Measurements from ENCODE around the gene TUNAR.

The TUNAR gene

DNA sequence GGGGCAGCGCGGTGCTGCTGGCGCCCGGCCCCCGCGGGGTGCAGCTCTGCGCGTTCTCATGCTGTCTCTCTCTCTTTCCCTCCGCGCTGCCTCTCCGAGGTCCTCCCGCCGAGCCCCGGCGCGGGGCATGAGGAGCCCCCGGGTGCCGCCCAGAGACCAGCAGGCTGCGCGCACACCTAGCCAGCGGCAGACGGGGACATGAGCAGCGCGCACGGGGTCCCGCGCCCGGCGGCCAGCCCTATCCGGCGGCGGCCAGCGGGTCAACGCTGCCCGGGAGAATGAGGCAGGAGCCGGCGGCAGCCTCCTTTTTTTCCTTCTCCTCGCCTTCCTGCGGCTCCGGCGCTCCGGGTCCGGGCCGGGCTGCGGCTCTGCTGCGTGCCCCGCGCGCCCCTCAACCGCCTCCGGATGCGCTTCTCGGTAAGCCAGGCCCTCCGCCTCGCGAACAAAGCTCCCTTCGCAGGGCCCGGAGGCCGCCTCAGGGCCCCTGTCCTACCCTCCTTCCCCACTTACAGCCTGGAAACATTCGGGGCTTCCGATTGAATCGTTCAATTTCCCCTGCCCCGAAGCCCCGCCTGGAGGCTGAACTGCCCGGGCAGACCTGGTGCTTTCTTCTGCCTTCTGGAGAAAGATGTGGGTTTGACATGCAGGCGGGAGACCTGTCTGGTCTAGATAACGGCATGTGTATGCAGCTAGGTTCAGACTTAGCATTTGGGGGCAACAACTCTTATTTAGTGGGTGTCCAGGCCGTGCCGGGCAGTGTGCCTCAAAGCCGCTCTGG lies at the start of gene TUNAR:
TUNAR (plus strand) TSS at position 72 of the 778 bp plus-strand sequence.
- peak; percentile 57 for DNase-seq

DNA sequence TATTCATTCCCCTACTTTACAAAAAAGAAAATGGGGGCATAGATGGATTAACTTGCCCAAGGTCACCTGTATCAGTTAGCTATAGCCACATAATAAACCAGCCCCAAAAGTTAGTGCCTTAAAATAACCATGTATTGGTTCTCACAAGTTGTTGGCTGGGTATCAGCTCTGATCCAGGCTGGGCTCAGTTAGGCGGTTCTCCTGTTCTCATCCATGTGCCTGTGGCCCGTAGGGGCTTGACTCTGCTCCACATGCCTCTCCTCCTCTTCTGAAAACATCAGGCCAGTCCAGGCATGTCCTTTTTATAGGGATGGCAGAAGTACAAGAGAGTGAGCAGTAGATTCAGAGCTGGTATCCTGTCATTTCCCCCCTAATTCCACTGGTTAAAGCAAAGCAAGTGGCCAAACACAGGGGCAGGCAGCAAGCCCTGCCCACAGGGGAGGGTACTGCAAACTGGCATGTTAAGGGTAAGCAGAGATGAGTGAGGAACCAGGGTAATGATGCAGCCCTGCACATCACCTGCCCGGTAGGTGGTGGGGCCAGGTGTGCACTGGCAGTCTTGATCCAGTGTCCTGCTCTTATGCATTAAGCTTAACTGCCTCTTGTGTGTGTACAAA lies 47.9 kb upstream of the TUNAR start:
- no peak for DNase-seq

DNA sequence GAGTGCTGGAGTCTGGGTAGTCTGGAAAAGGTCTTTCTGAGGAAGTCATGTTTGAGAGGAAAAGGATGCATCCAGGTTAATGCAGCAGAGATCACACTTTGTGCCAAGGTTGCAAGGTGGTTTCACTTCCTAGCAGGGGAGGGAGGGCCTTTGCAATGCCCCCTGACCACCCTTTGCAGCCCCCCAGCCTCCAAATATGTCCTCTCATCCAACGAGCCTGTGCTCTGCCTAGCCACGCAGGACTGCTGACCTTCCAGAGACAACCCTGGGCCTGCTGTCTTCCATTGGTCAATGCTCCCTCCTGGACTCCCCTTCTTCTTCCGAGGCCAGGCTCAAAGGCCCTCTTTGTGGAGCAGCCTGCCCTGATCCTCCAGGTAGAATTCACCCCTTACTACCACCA lies 47.3 kb upstream of the TUNAR start:
- no peak for DNase-seq

DNA sequence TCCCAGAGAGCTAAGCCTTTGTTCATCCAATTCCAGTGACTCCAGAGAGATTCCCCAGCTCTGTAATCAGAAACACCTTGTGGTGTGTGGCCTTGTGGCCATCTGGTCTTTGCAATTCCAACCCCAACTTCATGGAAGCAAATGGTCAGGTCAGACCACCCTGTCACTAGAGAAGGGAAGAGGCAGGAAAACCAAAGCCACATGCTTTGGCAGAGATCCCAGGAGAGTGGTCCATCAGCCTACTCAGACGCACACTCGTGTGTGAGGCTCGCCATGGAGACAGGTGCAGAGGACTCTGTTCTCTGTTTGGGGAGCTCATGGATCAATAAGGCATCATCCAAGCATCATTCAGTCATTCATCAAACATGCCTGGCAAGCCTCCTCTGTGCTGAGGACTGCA lies 46.2 kb upstream of the TUNAR start:
- no peak for DNase-seq

DNA sequence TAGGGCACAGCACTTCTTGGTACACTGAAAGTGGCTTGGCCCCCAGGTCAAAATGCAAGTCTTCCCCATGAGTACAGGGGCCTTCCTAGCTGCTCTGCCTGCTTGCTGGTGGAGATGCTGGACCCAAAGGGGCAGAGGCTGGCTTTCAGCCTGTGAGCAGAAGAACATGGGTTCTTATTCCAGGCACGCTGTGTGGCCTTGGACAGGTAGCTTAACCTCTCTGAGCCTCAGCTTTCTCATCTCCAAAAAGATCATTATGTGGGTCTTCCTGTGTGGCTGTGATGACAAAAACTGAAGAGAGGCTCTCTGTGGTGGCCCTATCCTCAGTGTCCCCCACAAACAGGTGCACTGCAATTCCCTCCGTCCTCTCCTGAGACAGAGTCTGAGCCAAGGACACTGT lies 45.6 kb upstream of the TUNAR start:
- DNase-seq, result no peak

DNA sequence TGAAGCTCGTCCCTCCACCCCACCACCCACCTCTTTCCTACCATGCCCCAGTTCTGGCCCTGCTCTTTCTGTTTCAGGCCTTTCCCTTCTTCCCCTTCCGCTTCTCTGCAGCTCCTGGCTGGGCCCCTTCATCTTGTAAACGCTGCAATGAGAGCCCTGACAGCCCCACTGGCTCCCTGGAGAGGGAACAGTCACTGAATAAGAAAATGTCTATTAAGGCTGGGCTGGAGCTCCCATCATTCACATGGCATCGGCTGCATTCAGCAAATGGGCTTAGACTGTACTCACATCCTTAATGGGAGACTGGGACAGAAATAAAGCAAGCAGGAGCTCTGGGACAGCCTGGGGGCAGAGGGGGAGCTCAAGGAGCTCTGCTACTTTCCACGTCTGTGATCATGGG lies 45.2 kb upstream of the TUNAR start:
- no peak for DNase-seq

DNA sequence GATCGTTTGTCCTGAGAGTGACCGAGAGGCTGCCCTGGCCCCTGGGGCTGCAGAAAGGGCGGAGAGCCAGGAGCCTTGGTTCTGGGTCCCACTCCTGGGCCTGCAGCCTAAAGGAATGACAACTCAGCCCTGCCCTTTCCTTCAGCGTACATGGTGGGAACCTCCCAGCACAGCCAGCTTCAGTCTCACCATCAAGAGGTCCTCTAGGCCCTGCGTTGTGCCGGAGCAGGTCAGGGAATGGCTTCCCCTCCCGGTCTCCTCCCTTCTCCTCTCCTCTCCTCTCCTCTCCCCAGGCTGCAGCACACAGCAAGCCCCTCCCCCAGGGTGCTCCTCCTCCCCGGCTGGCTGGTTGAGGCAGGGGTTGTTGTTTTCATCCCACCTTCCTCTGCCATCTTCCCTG lies 44.6 kb upstream of the TUNAR start:
- DNase-seq, result no peak

DNA sequence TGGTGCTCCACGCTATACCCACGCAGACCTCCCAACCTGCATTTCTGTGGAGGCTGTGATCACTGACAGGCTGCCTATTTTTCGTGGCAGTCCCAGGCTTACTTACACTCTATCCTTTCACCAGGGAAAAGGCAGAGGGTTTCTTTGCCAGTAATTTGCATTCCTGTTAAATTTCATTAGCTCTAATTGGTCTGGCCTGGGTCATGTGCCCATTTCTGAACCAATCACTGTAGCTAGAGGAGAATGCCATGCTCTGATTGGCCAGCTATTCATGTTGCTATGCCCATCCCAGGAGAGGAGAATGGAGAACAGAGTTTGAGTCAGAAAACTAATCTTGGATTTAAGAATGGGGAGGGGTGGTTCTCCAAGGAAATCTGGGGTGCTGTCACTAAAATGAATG lies 43.2 kb upstream of the TUNAR start:
- DNase-seq, result no peak

DNA sequence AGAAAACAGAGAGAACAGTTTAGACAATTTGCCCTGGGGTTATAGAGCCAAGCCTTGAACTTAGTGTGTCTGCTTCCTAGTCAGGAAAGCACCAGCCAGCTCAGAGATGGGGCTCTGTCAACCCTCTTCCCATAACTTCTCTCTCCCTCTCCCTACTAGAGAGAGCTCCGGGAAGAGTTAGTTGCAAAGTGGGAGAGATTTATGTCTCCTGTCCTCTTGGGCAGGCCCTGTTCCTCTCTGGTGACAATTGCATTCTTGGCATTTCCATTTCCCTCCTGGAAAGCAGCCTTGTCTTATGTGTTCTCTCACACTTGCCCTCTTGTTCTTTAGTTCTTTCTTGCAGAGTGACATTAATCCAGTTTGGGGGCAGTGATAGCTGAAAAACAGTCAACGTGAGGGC lies 42.1 kb upstream of the TUNAR start:
- DNase-seq, result no peak

DNA sequence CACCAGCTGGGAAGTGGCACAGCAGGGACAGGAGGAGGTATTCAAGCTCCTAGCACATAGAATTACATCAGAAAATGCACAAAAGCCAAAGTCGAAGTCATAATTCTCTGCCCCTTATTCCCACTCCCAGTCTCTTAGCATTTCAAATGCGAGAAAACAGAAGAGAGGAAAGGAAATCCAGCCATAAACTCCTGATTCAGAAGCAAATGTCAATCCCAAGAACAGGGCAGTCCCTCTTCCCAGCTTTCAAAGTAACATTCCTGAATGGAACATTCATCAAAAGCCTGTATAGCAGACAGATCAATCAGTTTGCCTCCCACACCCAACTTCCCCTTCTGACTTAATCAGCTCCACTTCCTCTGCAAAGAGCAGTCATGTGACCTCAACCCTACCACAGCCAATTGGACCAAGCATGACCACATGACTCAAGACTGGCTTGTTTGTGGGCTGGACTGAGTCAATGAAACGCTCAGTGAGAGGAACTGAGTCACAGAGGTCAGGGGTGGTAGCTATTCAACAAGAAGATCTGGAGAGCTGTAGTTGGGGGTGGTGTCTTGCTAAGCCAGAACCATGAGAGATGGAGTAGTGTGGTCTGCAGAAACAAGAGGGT lies 41.4 kb upstream of the TUNAR start:
- no peak for DNase-seq

DNA sequence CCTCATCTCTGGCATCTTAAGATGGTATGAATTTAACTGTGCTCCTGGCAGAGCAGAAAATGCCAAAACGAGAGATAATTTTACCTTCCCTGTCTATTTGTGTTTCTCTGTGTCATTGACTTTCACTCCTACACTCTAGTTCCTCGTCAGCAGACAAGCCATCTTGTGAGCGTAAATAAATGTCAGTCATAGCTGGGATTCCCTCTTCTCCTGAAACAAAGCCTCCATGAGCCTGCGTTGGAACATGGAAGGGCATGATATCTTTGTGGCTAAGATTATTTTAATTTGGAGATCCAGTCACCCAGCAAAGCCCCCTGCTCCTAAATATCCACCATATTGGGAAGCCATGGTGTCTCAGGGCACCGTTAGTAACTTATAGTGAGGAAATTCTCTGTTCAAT lies 37.8 kb upstream of the TUNAR start:
- no peak for DNase-seq

DNA sequence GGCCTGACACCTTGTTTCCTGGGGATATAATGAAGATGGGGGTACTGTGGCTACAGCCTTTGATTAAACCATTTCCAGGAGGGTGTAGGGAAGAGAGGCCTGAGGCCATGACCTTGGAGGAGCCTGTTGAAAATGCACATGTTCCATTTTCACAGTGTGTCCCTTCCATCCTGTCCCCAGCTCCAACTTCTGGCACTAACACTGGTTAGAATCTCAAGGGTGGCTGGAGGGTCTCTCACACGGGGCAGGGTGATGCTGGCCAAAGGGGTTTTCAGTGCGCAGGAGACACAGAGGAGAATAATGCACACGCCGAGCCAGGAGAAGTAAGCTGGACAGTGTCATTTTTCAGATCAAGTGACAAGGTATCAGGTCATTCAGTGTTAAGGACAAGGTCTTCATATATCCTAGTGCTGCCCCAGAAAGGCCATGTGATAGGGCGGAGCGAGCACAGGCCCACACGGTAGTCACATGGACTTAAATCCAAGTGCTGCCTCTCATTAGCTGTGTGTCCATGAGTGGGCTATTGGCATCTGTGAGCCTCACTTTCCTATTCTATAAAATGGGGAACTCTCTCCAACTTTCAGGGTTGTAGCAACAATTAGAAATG lies 36.4 kb upstream of the TUNAR start:
- no peak for DNase-seq

DNA sequence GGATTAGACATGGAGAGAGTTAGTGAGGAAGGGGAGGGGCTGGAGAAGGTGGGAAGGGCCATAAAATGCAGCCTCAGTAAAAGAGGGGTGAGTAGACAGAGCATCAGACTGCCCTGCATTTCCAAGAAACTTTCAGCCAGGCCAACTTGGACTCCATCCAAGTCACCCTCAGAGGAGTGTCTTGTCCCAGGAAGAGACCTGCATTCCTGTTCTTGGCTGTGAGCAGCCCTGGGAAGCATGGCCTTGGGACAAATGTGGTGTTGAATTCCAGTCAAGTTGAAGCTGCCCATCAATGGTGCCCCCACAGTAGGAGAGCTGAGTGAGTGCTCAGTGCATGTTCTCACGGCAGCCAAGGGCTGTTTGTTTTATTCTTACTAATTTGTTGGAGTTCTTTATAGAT lies 35.0 kb upstream of the TUNAR start:
- peak; percentile 24 for DNase-seq

DNA sequence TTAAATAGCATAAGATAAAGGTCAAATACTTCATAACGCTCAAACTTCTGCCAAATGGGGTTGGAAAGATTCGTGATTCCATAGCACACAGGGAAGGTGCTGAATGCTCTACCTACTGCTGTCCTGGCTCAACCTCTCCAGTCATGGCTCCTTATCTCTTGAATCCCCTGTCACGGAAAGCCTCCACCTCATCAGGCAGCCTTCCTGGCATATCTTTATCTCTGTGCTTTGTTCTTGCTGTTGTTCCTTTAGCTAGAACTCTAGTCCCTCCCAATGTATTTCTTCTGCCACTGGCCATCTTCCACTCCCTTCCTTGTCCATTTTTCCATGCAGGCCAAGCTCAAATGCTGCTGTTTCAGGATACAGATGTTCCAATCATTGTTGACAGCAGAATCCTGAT lies 26.9 kb upstream of the TUNAR start:
- no peak for DNase-seq

DNA sequence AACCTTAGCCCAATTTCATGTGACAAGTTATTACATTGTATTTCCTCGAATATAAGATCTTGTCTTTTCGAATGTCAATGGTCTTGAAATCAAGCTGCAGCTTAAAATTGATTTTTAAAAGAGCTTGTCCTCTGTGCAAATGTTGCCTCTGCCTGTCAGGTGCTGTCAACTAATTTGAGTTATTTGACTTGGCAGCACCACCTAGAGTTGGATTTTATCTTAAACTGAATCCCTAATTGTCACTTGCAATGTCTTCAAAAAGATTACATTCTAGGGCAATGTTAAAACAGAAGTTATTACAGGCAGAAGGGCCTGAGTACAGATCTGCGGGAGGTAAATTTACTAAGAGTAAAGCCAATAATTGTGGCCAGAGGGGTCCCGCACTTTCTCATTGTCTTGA lies 26.2 kb upstream of the TUNAR start:
- DNase-seq, result peak; percentile 33

DNA sequence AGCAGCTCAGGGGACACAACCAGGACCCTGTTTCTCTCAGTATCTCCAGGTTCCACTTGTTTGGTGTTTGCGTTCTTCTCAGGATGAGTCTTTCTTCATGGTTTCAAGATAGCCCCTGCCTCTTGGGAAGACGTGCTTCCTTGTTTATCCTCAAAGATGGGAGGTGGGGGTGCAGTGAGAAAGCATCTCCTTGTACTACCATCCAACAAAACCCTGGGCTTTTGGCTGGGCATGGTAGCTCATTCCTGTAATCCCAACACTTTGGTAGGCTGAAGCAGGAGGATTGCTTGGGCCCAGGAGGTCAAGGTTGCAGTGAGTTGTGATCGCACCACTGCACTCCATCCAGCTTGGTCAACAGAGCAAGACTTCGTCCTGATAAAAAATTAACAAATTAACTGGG lies 21.0 kb upstream of the TUNAR start:
- no peak for DNase-seq

DNA sequence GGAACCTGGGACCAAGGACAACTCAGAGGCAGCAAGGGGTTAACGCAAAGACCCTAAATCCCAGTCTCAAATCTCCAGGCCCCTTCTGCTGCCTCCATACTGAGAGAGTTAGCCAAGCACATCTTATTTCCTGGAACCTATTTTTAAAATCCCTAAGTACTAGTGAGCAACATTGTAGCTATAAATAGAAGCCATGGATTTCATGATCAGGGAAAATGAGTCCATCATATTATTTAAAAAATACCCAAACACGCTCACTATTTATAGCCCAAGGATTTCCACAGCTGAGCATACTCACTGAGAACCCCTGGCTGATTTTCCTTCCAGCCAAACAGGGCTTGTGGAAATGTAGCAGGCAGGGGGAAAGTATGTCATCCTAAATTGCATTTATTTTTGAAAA lies 19.4 kb upstream of the TUNAR start:
- DNase-seq, result no peak

DNA sequence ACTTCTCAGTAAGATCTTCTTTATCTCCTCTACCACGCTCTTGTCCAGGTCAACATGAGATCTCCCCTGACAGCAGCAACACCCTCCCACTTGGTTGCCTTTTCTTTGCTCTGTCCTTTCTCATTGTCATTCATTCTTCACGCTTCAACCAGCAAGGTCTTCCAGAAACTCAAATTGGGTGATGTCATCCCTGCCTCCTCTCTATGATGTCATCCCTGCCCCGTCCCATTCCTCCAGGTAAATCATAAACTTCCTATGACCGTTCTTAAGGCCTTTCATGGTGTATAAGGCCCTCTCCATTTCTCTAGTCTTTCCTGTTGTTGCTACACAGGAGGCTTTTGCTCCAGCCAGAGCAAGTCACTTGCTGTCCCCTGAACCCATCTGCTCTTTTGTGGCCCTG lies 17.7 kb upstream of the TUNAR start:
- peak; percentile 29 for DNase-seq

DNA sequence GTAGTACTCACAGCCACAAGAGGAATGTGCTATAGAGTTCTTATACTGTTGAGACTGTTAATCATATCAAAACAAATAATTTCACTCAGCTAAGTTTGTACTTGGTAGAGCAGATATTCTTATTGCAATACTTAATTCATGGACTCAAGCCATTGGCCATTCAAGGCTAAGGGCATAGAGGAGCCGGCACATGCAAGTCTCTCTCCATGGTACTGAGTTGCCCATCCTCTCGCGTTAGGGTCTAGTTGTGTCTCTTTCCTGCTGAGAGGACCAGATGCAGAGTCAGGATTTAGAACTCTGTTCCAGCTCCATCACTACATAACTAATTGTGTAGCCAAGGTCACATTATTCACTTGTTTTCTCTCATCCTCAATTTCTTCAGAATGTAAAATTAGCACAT lies 14.4 kb upstream of the TUNAR start:
- DNase-seq, result no peak

DNA sequence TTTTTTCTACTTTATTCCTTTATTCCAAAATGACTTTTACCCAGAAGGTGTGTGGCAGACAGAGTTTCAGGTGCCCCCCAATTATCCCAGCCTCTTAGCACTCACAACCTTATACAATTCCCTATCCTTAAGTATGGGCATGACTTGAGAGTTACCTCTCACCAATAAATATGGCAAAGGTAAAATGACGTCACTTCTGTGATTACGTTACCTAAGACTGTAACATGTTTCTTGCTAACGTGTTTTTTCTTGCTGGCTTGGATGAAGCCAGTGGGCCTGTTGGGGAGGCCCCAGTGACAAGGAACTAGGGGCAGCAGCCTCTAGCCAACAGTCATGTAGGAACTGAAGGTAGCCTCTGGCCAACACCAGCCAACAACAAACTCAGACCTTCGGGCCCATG lies 13.3 kb upstream of the TUNAR start:
- no peak for DNase-seq

DNA sequence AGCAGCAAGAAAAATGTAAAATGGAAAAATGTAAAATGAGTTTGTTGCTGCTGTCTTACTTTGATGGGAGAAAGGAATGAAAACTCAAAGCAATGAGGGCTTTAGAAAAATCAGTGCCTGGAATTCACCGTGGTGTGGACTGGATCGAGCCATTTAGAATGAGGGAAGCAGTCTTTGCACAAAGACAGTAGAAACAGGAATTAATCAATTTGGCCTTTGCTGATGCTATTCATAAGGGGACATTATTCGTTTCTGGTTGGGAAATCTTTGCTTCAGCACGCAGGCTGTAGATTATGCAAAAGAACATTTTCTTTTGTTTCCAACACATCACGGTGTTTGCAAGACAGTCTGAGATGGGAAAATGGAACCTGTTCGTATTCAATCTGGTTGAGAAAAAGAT lies 6.9 kb upstream of the TUNAR start:
- no peak for DNase-seq

DNA sequence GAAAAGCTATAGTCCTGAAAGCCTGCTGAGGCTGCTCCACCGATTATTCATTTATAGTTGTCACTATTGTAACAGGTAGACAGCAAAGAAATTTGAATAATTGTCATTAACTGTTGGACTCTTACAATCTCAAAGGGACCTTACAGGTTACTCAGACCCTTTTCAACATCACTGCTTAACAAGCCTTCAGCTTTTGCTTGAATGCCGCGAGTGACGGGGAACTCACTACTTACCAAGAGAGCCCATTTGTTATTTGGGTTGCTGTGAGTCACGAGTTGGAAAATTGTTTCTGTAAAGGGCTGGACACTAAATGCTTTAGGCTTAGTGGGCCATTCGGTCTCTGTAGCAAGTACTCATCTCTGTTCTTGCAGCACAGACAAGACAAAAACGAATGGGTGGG lies 5.9 kb upstream of the TUNAR start:
- peak; percentile 67 for DNase-seq

DNA sequence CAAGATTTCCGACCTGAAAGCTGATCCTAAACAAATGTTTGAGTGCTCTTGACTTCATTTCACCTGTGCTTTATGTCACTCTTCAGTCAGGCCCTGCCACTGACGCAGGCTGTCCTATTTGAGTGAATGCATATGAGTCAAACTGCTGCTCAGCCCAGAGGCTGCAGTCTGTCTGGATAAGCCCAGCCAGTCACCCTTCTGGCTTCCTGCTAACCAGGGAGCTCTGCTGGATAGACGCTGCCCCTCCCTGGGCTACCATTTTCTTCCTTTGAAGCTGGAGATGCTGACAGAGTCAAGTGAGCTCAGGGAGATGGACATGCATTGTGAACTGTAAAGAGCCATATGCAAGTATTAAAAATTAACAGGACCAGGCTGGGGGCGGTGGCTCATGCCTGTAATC lies 5.1 kb upstream of the TUNAR start:
- peak; percentile 98 for DNase-seq

DNA sequence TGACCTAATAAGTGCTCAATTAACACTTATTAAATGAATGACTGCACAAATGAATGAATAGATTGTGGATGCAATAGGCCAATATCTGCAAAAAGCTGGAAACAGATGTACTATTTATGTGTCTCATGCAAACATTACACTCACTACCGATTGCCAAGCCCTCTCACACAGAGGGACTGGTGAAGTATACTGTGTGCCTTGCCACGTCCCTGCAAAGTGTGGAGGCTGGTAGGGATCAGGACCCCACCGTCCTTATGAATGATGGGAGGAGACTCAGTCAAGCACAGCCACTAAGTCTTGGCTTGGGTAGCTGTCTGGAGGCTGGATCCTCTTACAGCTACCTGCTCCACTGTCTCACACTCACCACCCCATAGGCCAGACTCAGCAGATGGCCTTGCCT lies 3.9 kb upstream of the TUNAR start:
- peak; percentile 51 for DNase-seq

All from DMS53 (cell line).